Stomach (tissue), 9 donors: ENCODE data around the gene BCAS3. TPM values are rescaled to one million over a fixed set of nuclear protein-coding genes. Genes with fewer than 3 reads are reported as not detected.
A peak's percentile ranks its signal among the peaks of the same experiment; 100 is the strongest.

Experiments
- DNase-seq, 2 donors: peaks; one replicate each; pipeline versions ENCODE4 v3.0.0 to v3.0.0-alpha.2; 2013 to 2019
- H3K27ac ChIP-seq, 5 donors: fragments of 200-600 bp in 4 of 5; sonication (generic) in 4 of 5; one replicate each; pipeline ENCODE4 v1.5.1; 2013 to 2019; ENCODE audit warnings: mild to moderate bottlenecking in 1 of 5, moderate library complexity in 1 of 5
- H3K27me3 ChIP-seq, 3 donors: fragments of 200-600 bp; sonication (generic); one replicate each; pipeline ENCODE4 v1.5.1; 2017 to 2019; ENCODE audit warnings: mixed run types in 1 of 3
- H3K36me3 ChIP-seq, 4 donors: fragments of 200-600 bp; sonication (generic); 1 replicate in 3 of 4; 2 replicates in 1 of 4; pipeline ENCODE4 v1.5.1; 2016 to 2019
- H3K4me1 ChIP-seq, 4 donors: fragments of 200-600 bp; sonication (generic); one replicate each; pipeline ENCODE4 v1.5.1; 2016 to 2019
- H3K4me3 ChIP-seq, 4 donors: fragments of 200-600 bp; sonication (generic) in 3 of 4; one replicate each; pipeline ENCODE4 v1.5.1; 2016 to 2019; ENCODE audit warnings: mild to moderate bottlenecking in 1 of 4
- H3K9me3 ChIP-seq, 4 donors: fragments of 200-600 bp; sonication (generic); one replicate each; pipeline ENCODE4 v1.5.1; 2016 to 2019
- EP300 ChIP-seq: sonication (generic); formaldehyde crosslinking; IDR thresholded peaks from one replicate; pipeline ENCODE4 v1.6.1; 2017; ENCODE audit warnings: antibody characterized with exemption
- POLR2A ChIP-seq, 4 donors: fragments of 450-650 bp; IDR thresholded peaks; one replicate each; pipeline ENCODE4 v1.6.1; 2016; ENCODE audit warnings: antibody characterized with exemption in 4 of 4, control low read depth in 2 of 4, mild to moderate bottlenecking in 1 of 4, moderate library complexity in 1 of 4
- POLR2AphosphoS5 ChIP-seq, 3 donors: sonication (generic); formaldehyde crosslinking; IDR thresholded peaks; one replicate each; pipeline ENCODE4 v1.6.1; 2016; ENCODE audit warnings: antibody characterized with exemption in 3 of 3
- WGBS, 5 donors: extraction: QIAGEN DNeasy Blood & Tissue Kit in 3 of 5; methylation state at CpG; one replicate each; pipeline versions ENCODE4 v1.1.5 to v1.1.7; 2013 to 2018; 5-methylcytosine and 5-hydroxymethylcytosine counted together
- intact Hi-C: fragments of 100-400 bp; cut with DNase I; formaldehyde crosslinking; loops from one replicate; pipeline ENCODE4 v1.15.1; 2023; ENCODE audit warnings: low total_unique reads
- polyA plus RNA-seq, 3 donors: library from polyadenylated mRNA; stranded (reverse); fragments of 200-250 nt; gene quantifications; one replicate each; pipeline ENCODE4 v1.2.3, GENCODE V29; 2013
- total RNA-seq, 5 donors: library from RNA; depleted of rRNA; stranded (reverse); fragments of >200 nt; gene quantifications; one replicate each; pipeline versions ENCODE4 v1.1.0 to v1.2.3, GENCODE V29; 2014 to 2016
- TF ChIP-seq, protein P1 (sequence below), 7 experiments: fragments of 450-650 bp in 4 of 7; fragments of 200-600 bp in 3 of 7; sonication (generic) in 3 of 7; IDR thresholded peaks; one replicate each; pipeline ENCODE4 v1.5.1; 2016 to 2019; ENCODE audit warnings: antibody characterized with exemption in 7 of 7, control low read depth in 2 of 7, mild to moderate bottlenecking in 1 of 7
- donor health status: healthy with polysubstance abuse.
- donor health status: Bipolar disorder and iron deficiency.
- donor health status: healthy.

BCAS3 gene
- total and polyA plus RNA-seq, 8 donors, result 4.9 to 150 (median 25.3) TPM

DNA sequence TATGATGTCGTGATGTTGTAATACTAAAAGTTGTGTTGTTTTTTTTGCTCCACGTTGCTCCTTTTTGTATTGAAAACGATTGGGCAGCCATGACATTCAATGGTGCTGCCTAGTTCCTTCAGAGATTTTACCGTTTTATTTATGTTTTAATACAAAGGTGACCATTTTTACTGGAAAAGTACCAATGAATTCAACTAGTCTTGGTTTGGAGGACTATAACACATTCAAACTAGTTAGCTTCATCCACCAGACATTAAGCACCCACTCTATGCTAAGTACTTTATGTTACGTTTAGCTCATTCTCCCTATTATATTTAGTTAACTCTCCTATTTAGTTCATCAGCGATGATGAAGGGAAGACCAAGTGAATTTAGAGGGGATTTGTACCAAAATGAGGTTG is 605.4 kb downstream of the BCAS3 start:
- H3K9me3 ChIP-seq, result no peaks in the 10 kb centered on the region
- no peak overlapping the region for H3K27ac ChIP-seq
- peaks cover 5 to 21% (median 10%) of the 10 kb centered on the region in 4 donors for H3K4me1 ChIP-seq
- H3K36me3 ChIP-seq, result no peaks in the 10 kb centered on the region
- WGBS, 5 donors, result 92 to 98% (median 97%) methylated on average over 6 of the region's 6 CpGs
- no peak overlapping the region for H3K4me3 ChIP-seq
- intact Hi-C loops, result no loop called here
- no peak for TF ChIP-seq POLR2A (IDR thresholded peaks at IDR 0.05)
- TF ChIP-seq, protein P1, sequence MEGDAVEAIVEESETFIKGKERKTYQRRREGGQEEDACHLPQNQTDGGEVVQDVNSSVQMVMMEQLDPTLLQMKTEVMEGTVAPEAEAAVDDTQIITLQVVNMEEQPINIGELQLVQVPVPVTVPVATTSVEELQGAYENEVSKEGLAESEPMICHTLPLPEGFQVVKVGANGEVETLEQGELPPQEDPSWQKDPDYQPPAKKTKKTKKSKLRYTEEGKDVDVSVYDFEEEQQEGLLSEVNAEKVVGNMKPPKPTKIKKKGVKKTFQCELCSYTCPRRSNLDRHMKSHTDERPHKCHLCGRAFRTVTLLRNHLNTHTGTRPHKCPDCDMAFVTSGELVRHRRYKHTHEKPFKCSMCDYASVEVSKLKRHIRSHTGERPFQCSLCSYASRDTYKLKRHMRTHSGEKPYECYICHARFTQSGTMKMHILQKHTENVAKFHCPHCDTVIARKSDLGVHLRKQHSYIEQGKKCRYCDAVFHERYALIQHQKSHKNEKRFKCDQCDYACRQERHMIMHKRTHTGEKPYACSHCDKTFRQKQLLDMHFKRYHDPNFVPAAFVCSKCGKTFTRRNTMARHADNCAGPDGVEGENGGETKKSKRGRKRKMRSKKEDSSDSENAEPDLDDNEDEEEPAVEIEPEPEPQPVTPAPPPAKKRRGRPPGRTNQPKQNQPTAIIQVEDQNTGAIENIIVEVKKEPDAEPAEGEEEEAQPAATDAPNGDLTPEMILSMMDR (IDR thresholded peaks at IDR 0.05), result no peak
- TF ChIP-seq POLR2AphosphoS5 (IDR thresholded peaks at IDR 0.05), result no peak
- TF ChIP-seq EP300, result no peak
- no peaks in the 10 kb centered on the region for H3K27me3 ChIP-seq
- DNase-seq, result no peak

DNA sequence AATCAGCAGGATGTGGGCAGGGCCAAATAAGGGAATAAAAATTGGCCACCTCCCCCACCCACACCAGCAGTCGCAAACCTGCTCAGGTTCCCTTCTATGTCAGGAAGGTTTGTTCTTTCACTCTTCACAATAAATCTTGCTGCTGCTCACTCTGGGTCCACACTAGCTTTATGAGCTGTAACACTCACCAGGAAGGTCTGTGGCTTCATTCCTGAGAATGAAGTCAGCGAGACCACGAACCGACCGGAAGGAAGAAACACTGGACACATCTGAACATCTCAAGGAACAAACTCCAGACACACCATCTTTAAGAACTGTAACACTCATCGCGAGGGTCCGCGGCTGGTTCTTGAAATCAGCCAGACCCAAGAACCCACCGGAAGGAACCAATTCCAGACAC is 606.5 kb downstream of the BCAS3 start:
- Histone ChIP-seq H3K9me3 (no peaks in the 10 kb centered on the region), H3K27ac (no peak overlapping the region), H3K27me3 (no peaks in the 10 kb centered on the region), H3K36me3 (no peaks in the 10 kb centered on the region), H3K4me3 (no peak overlapping the region), H3K4me1 (peaks cover 5 to 26% (median 13%) of the 10 kb centered on the region in 4 donors)
- TF ChIP-seq, protein P1 (IDR thresholded peaks at IDR 0.05), result no peak
- TF ChIP-seq POLR2AphosphoS5 (IDR thresholded peaks at IDR 0.05) (no peak), POLR2A (IDR thresholded peaks at IDR 0.05) (no peak), EP300 (no peak)
- intact Hi-C loops, result no loop called here
- DNase-seq, result no peak
- 90 to 98% (median 93%) methylated on average over 10 of the region's 10 CpGs for WGBS, 5 donors

DNA sequence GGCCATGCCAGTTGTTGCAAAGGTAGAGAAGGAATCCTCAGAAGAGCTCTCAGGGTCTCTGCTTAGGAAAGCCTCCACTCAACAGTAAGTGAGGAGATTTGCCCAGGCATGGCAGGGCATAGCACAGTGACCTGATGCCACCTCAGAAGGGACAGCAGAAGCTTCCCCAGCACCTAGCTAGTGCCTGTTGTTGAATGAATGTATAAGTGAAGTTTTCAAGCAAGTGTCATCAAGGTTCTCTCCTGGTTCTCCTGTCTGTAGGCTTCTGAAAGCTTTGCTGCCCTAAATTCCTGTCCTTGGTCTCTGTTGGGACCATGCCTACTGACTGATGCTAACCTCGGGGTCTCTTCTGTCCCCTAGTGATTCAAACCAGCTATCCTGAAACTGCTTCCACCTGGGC is 607.1 kb downstream of the BCAS3 start:
- WGBS, 5 donors, result 74 to 91% (median 76%) methylated on average over 1 of the region's 1 CpG
- no peaks in the 10 kb centered on the region for H3K27me3 ChIP-seq
- DNase-seq, result no peak

DNA sequence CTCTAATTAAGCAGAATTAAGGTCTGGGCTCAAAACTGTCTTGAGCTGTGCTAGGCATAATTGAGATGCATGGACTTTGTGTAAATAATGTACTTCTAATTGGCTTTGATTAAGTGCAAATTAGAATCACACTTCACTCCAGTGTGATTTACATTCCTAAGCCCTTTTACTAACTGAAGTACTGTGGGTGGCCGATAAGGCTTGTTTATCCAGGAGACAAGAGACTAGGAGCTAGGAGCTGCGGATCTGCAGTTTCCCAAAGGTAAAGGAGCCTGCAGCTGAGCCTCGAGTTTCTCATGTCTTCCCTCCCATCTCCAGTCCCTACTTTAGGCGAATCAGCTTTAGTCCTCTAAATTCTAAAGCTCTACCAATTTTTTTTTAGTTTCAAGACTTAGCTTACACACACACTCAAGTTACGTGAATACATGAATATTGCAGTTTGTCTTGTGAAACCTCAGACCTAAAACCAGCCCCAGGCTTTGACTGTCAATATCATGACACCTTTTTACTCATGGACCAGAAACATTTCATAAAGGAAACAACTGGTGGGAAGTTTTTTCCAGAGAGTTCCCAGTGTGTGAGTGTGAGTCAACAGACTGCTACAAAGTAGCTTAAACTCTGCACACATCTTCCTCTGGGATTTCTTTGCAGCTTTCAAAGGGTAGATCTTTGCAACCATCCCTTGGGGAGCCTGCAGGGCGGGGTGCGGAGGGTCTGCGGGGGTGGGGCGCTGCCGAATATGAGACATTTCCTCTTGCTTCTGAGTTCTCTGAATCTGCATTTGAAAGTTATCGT is 608.1 kb downstream of the BCAS3 start:
- Histone ChIP-seq H3K9me3 (no peaks in the 10 kb centered on the region), H3K27ac (peak overlapping the region in 2 of 5 donors; percentile 22 to 43), H3K36me3 (no peaks in the 10 kb centered on the region), H3K4me1 (peaks cover 0 to 29% (median 15%) of the 10 kb centered on the region in 4 donors), H3K27me3 (no peaks in the 10 kb centered on the region), H3K4me3 (no peak overlapping the region)
- intact Hi-C loops, result no loop called here
- peak in 1 of 2 donors; percentile 35 for DNase-seq
- WGBS, 5 donors, result 45 to 58% (median 53%) methylated on average over 11 of the region's 11 CpGs
- TF ChIP-seq, protein P1 (IDR thresholded peaks at IDR 0.05), result no peak
- TF ChIP-seq POLR2AphosphoS5 (IDR thresholded peaks at IDR 0.05), result peak in 1 of 3 donors; percentile 20

More for the DNA sequence above, 607.1 kb downstream of the BCAS3 start:
- H3K4me1 ChIP-seq, result peaks cover 3 to 26% (median 13%) of the 10 kb centered on the region in 4 donors
- H3K36me3 ChIP-seq, result no peaks in the 10 kb centered on the region
- intact Hi-C loops, result no loop called here
- TF ChIP-seq POLR2AphosphoS5 (IDR thresholded peaks at IDR 0.05), result no peak
- TF ChIP-seq, protein P1 (IDR thresholded peaks at IDR 0.05), result no peak
- no peak for TF ChIP-seq POLR2A (IDR thresholded peaks at IDR 0.05)
- TF ChIP-seq EP300, result no peak
- H3K9me3 ChIP-seq, result no peaks in the 10 kb centered on the region
- no peak overlapping the region for H3K27ac ChIP-seq
- no peak overlapping the region for H3K4me3 ChIP-seq
